Measurements from ENCODE around the gene NTM.

Gene NTM

DNA sequence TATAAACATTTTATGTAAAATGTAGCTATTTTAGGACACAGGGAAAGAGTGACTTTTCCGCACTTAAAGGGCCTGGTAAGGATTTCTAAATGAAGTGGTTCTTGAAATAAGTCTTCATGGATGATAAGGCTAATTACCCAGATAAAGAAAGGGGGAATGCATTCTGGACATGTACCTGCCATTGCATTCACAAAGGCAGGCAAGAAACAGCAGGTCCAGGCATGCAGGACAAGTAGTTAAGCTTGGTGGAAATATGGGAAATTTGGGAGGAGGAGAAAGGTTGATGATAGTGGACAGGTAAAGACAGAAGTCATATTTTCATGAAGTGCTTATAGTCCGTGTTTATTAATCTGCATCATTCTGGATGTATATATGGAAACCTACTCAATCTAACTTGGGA, 621.2 kb downstream of the NTM start:
- DNase-seq: no peak

DNA sequence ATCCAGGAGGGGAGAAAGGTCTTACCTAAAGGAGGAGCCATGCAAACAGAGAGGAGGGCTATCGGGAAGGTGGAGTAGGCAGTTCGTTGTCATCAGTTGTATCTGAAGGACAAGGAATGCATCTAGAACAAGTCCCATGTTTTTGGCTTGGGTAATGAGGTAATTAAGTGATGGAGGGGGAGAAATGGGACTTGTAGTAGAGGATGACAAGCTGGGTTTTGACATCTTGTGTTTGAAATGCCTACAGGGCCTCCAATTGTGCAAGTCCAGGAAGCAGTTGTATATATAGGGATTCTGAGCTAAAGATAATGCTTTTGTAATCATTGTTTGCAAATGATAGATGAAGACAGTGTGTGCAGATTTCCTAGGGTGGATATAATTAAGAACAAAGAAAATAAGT, 622.8 kb downstream of the NTM start:
- DNase-seq: no peak

DNA sequence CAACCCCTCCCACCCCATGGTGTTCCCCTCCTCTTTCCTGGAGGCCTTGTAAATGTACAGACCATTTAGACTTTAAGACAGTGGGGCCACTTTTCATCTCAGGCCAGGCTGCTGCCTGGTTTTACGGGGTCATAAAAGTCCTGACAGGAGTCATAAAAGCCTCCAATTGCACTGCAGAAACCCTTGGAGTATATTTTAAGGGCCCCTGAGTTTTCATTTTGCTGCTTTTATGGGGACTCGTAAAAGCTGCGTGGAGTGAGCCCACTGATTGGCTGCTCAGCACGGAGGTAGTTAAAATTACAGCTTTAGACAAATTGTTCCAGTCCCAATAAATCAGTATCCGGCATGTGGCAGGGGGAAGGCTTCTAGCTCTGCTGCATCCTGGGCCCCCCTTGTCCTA, 627.6 kb downstream of the NTM start:
- DNase-seq: no peak

DNA sequence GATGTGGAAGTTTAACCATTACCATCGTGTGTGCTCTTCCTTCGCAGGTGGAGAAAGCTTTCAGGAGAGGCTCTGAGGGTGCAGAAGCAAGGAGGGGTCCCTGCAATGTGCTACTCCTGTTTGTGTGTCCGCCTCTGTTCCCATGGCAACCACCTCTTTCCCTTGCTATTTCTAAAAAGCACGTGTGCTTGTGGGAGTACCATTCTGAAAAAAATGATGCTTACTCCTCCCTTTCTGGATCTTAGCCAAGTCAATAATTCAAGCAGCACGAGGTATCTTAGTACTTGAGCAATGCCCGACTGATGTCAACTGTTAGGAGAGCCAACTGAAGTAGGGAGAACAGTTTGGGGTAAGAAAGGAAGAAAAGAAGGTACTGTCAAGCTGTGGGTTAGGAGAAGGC, 628.7 kb downstream of the NTM start:
- no peak for DNase-seq

DNA sequence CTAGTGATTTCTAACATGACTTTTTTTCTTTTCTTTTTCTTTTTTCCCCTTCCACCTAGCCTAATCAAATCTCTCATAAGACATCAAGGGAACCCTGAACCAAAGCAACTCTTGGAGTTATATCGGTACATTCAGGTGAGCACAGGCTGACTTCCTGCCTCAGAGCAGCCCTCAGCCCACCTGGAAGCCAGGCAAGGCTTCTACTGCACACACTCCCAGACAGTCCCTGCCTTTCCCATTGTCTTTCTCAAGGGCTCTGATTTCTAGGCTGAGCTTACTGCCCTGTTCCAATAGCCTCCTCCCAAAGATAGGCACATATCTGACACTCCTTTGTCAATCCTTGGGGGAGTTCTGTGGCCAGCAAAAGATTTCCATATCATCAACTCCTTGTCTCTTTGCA, 629.5 kb downstream of the NTM start:
- no peak for DNase-seq

DNA sequence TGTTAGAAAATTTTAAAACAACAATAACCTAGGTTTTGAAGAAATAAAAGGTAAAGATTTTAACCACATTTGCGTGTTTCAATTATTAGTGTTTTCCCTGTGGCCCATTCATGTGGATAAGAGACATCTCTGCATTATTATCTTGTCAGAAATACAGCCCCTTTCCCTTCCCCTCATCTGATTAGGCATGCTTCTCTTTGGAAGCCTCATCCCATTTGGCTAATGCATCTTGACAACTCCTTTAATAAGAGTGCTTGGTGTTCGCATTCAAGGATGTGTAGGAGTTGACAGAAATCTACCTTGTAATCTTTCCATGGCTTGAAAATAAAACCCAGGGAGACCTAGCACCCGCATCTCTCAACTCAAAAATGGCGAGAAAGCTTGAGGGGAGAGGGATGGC, 635.5 kb downstream of the NTM start:
- DNase-seq: no peak

DNA sequence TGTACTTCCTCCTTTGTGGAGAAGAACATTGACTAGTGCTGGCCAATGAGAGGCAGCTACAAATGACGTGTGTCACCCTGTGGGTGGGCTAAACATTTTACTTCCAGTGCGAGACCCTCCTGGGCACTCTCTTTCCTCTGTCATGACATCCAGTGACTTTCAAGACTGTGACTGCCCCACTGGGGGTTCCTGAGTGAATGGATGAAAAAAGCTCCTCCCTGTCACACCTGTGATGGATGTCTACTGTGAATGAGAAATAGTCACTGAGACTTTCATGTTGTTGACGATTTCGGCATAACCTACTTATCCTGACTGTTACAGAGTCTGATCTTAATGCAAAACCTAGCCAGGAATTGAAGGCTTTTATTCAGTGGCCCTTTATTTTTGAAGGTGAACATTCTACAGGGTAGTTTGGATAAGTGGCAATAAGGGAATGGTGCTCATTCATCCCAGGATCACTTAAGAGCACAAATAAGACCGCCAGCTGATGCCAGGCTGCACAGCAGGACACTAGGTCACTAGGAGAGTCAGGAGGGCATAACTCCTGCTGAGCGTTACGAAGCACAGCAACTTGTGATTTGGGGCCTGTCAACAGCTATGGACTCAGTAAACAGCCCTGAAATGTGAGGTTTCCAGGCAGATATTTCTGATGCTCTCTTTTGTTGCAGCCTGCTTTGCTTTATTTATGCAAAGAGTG, 636.6 kb downstream of the NTM start:
- no peak for DNase-seq

DNA sequence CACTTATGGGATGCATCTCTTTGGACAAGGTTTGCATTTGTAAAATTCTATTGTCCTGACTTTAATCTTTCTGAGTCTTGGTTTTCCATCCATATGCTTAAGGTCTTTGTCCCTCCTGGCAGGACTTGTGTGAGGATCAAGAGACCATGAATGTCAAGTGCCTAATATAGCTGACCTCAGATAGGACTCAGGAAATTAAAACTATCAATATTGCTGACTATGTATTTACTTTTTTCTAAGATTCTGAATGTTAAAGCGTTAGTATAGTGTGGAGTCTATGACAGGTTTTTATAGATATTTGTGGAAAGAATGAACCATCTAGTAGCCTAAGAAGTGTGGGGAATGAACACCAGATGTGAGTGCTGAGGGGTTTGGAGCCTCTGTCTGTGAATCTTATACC, 637.8 kb downstream of the NTM start:
- no peak for DNase-seq

DNA sequence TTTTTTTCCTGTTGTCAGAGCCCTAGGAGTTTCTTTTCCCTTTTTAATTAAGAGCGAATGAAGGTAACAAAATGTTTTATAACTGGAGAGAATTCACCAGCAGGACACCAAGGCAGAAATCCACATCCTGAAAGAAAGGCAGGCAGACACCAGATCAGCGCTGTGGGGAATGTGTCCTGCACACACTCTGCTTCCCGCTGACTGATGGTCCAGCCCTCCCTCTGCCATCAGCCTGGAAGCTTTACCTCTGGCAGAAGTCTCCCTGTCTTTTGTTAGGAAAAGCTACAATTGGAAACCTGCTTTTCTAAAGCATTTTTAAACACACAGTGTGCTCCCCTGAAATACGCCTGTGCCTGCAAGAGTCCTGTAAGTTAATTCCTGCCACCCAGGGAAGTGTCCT, 638.5 kb downstream of the NTM start:
- DNase-seq: no peak

DNA sequence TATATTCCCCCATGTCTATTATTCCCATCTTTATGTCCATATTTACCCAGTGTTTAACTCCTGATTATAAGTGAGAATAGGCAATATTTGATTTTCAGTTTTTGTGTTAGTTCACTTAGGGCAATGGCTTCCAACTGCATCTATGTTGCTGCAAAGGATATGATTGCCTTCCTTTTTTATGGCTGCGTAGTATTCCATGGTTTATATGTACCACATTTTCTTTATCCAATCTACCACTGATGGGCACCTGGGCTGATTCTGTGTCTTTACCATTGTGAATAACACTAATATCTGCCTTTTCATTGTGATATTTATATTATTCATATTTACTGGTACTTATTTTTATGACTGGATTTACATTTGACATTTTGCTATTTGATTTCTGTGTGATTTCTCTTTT, 649.6 kb downstream of the NTM start:
- DNase-seq: no peak

DNA sequence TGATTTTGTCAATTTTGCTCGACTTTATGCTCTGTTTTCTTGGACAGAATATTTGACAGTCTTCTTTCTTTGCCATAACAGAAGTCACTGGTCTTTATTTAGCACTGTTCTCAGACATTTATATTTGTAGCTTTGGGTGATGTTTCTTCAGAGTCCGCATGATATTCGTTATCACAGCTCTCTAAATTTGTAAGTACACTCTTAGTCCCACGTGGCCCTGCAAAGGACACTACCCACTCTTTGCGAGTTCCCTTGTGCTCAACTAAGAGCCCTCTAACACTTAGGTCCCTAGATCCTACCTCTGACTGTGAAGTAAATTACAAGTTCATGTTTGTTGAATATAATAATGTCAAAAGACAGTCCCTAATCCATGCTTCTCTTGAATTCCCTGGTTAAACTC, 651.9 kb downstream of the NTM start:
- no peak for DNase-seq

DNA sequence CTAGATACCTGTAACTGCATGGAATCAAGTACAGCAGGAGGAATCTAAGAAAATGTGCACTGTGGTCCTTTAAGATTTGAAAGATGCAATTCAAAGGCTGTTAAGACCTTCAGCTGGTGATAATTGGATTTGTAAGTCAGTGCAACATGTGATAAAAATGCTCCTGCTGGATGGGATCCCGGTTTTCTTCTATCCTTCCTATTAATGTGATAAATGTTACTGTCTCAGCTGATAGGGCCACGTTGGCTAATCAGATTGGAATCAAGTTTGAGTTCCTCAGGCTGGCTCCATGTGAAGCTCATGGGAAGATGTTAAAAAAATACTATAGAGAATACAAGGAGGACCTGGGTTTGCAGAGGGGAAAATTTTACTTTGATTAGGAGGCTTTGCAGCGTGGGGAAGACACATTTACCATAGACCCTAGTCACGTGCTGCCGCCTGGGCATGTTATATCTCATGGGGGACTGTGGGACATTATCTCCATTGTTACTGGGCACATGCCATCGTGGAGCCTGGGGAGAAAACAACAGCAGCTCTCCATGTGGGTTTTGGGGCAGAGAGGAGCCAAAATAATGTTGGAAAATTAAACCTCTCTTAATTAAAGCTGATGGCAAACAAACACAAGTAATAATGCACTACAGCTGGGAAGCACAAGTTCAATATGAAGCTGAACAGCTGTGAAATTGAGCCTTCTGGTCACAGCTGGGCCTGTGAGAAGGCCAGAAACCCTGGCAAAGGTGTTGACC, 652.5 kb downstream of the NTM start:
- DNase-seq: no peak

DNA sequence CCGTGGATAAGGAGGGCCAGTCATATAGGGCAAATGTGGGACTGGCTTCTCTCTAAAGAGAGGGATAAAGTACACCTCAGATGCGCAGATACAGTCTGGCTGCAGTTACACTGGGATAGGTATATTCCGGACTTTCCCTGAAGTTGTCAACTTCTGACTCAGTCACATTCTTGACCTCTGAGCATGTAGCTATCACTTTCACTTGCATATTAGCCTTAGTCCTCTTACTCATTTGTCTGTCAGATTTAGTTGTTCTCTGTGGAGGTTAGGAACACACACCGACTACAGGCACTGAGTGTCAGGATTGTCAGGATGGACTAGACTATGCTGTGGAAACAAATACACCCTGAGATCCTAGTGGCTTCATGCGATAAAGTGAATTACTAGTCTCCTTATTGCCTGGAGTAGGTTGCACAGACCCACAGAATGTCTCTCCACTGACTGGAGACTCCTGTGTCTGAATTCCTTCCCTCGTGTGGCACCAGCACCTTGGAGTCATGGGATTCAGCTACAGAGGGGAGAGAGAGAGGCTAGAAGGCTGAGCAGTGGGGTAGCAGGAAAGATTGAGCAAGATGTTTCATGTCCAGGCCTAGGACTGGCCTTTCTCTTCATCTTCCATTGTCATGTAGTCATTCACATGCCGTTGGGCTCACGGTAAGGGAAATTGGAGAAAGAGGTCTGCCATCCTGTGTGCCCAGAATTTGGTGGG, 654.3 kb downstream of the NTM start:
- DNase-seq: no peak

DNA sequence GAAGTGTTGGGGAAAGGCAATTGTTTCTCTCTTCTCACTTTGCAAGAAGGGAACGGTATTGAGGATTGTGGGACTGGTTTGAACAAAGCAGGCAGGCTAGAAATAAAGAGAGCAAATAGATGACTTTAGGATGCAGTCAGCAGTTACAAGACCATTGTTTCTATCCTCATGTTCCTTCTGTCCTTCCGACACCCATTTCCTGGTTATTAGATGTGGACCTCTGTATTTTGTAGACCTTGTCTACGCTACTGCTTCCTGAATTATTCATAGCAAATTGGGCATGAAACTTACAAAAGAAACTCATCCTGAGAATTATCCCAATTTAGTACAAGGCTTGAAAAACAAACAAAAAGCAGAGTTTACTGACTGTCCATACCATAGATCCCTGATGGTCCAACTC, 656.3 kb downstream of the NTM start:
- no peak for DNase-seq

DNA sequence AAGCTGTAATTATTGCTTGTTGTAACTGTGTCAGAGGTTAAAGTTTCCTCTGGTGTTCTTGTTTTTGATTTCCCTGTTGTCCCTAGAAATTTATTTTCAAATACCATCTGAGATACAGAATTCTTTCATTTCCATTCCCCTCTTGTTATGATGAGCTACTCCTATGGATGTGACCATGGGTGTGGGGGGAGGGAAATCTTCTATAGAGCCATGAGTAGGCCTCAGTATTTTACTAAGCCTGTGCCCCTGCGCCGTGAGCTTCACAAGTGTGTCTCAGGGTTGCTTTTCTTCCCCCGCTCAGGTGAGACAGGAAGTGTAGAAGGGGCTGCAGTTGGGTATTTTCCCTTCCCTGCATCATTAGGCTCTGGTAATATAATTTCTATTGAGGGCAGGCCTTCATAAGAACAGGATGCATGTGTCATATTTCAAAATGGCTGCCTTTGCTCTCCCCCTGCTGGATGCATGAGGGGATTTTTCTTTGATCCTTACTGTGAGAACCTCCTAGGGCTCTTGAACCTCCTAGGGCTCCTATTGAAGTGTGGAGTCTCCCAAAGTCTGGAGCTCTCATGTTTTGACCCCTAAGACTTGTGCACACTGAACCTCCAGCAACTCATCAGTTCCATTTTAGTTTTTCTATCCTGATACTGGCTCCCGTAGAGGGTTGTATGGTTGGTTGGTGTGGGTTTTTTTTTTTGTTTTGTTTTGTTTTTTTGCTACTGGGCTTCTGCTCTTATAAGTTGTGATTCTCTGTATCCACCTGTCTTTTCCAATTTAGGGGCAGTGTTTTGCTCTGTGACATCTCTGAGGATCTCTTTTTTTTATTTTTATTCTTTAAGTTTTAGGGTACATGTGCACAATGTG, 658.2 kb downstream of the NTM start:
- DNase-seq: no peak

DNA sequence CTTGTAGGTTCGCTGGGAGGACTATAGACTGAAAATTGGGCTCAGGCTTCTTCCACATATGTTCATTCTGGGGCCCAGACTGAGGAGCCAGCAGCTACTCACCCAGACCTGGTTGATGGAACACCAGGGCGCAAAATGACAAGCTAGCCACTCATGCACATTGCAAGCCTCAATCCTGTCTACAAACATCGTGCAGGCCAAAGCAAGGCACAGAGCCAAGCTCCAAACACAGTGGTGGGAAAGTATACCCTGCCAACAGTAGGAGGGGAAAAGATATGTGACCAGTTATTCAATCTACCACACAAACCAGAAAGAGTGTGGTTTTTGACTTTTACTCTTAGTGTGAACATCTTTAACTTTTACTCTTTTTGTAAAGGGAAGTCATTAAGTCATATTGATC, 660.5 kb downstream of the NTM start:
- no peak for DNase-seq

DNA sequence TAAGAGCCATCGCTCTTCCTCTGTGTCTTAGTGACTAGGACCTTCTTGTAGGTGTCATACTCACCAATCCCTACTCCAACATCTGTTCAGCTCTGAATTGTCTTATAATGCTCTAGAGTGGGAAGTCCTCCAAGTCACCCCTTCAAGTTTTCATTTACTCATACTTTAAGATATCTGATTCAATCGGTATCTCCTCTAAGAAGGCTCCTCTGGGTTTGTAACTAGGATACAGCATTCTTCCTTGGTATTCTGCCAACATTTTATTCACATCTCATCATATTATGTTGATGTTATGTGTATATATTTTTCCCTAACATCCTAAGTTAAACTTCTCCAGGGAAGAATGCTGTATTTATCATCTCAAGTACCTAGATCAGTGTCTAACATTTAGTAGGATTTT, 662.1 kb downstream of the NTM start:
- no peak for DNase-seq

DNA sequence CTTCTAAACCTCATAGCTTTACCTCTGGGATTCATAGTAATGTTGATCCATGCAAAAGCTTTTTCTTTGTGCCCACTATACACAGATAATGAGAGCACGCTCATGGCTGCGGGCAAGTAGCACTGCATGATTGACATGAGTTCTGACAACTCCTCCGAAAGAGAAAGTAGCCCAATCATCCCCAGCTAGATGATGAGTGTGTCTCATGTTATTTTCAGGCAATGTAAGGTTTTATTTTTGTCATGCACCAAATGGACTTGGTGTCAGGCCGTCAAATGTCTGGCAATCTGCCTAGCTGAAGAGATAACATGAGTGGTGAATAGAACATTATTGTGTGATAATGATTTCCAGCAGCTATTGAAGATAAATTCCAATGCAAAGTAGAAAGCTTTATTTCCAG, 662.6 kb downstream of the NTM start:
- no peak for DNase-seq

DNA sequence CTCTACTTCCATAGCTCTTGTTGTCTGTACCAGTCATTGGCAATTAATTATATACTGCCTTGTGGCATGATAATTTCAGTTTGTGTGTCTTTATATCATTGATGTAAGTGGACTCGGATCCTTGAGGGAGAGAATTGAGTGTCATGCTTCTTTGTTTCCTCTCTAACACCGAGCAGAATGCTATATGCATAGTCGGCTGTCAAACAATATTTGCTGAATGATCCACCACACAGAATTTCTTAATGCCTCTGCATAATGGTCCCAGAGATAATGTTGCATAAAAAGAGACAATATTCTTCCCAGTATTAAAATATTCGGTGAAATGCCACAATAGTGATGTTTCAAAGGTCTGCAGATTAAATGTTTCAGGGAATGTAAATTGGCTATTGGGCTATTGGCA, 664.8 kb downstream of the NTM start:
- DNase-seq: no peak

DNA sequence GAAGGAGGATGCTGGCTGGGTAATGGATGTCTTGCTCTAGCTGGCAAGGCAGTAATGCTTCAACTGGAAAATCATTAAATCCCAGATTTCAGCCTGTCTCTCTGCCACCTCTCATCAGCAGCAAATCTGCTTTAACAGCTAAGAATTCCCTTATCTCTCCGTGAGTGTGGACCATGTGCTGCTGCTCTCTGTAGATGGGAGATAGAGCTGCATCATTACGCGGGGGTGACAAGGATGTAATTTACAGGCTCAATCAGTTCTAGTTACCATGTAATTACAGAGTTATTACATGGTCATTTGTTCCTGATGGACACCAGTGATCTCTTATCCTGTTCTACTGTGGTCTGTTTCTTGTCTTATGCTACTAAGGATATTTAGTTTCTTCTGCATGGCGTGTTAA, 665.4 kb downstream of the NTM start:
- no peak for DNase-seq

DNA sequence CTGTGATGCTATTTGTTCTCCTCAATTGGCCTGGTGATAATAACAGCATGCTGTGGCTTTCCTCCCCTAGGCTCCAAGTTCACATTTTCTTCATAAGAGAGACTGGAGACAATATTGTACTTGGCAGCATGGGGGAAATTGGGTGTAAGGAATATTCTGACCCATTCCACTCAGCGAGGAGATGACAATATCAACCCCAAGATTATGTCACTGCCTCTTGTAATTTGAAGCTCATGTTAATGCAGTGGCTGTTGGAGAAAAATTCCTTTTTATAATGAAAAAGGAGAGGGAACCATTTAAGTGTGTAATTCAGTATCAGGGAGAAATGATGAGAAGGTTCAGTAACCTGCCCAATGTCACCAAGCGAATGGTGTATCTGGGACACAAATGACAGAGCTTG, 665.8 kb downstream of the NTM start:
- DNase-seq: no peak

DNA sequence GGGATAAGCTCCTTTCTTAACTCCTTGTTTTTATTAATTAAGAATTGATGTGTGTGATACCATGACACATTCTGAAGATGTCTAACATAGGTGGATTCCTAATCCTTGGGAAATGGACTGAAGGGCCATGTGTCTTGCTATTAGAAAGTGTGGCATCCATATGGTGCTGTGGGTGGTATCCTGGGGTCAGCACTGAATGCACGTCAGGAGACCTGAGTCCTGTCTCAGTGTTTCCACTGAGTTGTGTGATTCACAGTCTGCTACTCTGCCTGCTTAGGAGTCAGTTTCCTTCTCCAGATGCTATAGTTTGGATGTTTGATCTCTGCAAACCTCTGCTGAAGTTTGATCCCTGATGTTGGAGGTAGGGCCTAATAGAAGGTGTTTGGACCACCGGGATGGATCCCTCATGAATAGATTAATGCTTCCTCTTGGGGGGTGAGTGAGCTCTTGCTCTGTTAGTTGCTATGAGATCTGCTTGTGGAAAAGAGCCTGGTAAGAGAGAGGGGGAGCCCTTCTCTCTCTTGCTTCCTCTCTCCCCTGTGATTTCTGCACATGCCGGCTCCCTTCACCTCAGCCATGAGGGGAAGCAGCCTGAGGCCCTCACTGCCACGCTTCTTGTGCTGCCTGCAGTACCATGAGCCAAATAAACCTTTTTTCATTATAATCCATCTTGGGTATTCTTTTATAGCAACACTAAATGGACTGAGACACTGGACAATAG, 666.5 kb downstream of the NTM start:
- DNase-seq: no peak

DNA sequence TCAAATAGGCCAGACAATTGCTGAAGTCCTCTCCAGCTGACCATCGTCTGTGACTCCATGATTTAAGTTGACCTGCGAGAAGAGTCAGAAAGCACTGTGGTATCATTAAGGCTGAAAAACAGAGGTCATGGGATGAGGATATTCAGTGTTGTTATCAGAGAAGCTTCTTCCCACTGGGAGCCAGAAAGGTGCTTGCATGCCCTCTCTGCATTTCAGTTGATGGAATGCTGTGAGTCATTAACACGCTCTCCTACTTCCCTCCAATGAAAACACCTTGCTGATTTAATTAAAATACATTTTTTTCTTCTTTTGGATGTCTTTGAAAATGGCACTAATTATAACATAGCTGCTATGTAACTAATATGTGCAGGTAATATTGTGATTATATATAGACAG, 667.0 kb downstream of the NTM start:
- DNase-seq: no peak

All from activated naive CD4-positive, alpha-beta T cell treated with Interleukin-2 at 50 U/mL for 16 hours (primary cell).